HEK293 (cell line): ENCODE measurements around the gene ASF1A.
A peak's percentile ranks its signal among the peaks of the same experiment; 100 is the strongest.

Experiments
- CTCF ChIA-PET: fragments of 350-600 bp; formaldehyde crosslinking; extraction: SDS; loops from one replicate; lab custom pipeline; 2021; ENCODE audit warnings: antibody characterized with exemption; lab: Yijun Ruan, JAX
- POLR2A ChIA-PET: fragments of 300-600 bp; formaldehyde crosslinking; extraction: SDS; loops from one replicate; lab custom pipeline; 2020; ENCODE audit warnings: antibody characterized with exemption, inconsistent platforms; lab: Yijun Ruan, JAX
- H3K27ac ChIP-seq: fragments of 200-500 bp; sonication (Bioruptor generic); 2 replicates; pipeline ENCODE4 v1.5.1; 2014; ENCODE audit warnings: low read depth, low read length, control low read depth, inconsistent platforms; ENCODE audit errors: extremely low read depth
- H3K36me3 ChIP-seq, 2 experiments: fragments of 200-500 bp in 1 of 2; sonication (Bioruptor generic) in 1 of 2; 1 replicate in 1 of 2; 2 replicates in 1 of 2; pipeline ENCODE4 v1.5.1; 2014 to 2017; ENCODE audit warnings: inconsistent platforms in 2 of 2, low read length in 2 of 2; ENCODE audit not compliant: control insufficient read depth in 2 of 2, insufficient read depth in 1 of 2
- H3K4me1 ChIP-seq: fragments of 200-500 bp; sonication (Bioruptor generic); 2 replicates; pipeline ENCODE4 v1.5.1; 2014; ENCODE audit warnings: mild to moderate bottlenecking, low read length, inconsistent platforms; ENCODE audit not compliant: control insufficient read depth, insufficient read depth
- H3K4me3 ChIP-seq: 2 replicates; pipeline ENCODE4 v1.5.1; 2011; ENCODE audit warnings: low read depth, mild to moderate bottlenecking, control low read depth, low read length, moderate library complexity
- H3K9me3 ChIP-seq: fragments of 200-500 bp; sonication (Bioruptor generic); 2 replicates; pipeline ENCODE4 v1.5.1; 2014; ENCODE audit warnings: low read depth, low read length, inconsistent platforms; ENCODE audit not compliant: control insufficient read depth, insufficient read depth
- GLIS2 ChIP-seq: fragments of 450-650 bp; formaldehyde crosslinking; IDR thresholded peaks from 2 replicates; pipeline ENCODE4 v1.5.1; 2016; ENCODE audit warnings: missing biosample characterization, missing genetic modification characterization
- KLF1 ChIP-seq: fragments of 450-650 bp; formaldehyde crosslinking; IDR thresholded peaks from 2 replicates; pipeline ENCODE4 v1.5.1; 2016; ENCODE audit warnings: missing biosample characterization, missing genetic modification characterization
- PRDM1 ChIP-seq: fragments of 450-650 bp; formaldehyde crosslinking; IDR thresholded peaks from 2 replicates; pipeline ENCODE4; 2016; ENCODE audit warnings: missing biosample characterization, missing genetic modification characterization
- SETDB1 ChIP-seq: IDR thresholded peaks from one replicate; pipeline ENCODE4 v1.6.1; 2017; ENCODE audit warnings: mild to moderate bottlenecking, low read length, moderate library complexity, mixed read lengths; ENCODE audit not compliant: insufficient read length
- SP2 ChIP-seq: fragments of 450-650 bp; formaldehyde crosslinking; IDR thresholded peaks from 2 replicates; pipeline ENCODE4 v1.5.1; 2016; ENCODE audit warnings: missing biosample characterization, missing genetic modification characterization
- YY1 ChIP-seq: fragments of 450-650 bp; formaldehyde crosslinking; IDR thresholded peaks from 2 replicates; pipeline ENCODE4 v1.5.1; 2018; ENCODE audit warnings: missing biosample characterization, missing genetic modification characterization
- ZBTB20 ChIP-seq: fragments of 450-650 bp; formaldehyde crosslinking; IDR thresholded peaks from 2 replicates; pipeline ENCODE4 v1.5.1; 2016; ENCODE audit warnings: missing biosample characterization, missing genetic modification characterization
- ZBTB48 ChIP-seq: fragments of 450-650 bp; formaldehyde crosslinking; IDR thresholded peaks from 2 replicates; pipeline ENCODE4 v1.5.1; 2016; ENCODE audit warnings: missing biosample characterization, missing genetic modification characterization
- ZNF175 ChIP-seq: fragments of 450-650 bp; formaldehyde crosslinking; IDR thresholded peaks from 2 replicates; pipeline ENCODE4 v1.5.1; 2016; ENCODE audit warnings: missing biosample characterization, missing genetic modification characterization
- ZNF48 ChIP-seq: fragments of 450-650 bp; formaldehyde crosslinking; IDR thresholded peaks from 2 replicates; pipeline ENCODE4 v1.5.1; 2016; ENCODE audit warnings: missing biosample characterization, missing genetic modification characterization
- ZNF549 ChIP-seq: fragments of 450-650 bp; IDR thresholded peaks from 2 replicates; pipeline ENCODE4 v1.5.1; 2018; ENCODE audit warnings: missing biosample characterization, missing genetic modification characterization, mild to moderate bottlenecking, inconsistent platforms, moderate library complexity
- ZNF629 ChIP-seq: fragments of 450-650 bp; formaldehyde crosslinking; IDR thresholded peaks from 2 replicates; pipeline ENCODE4 v1.5.1; 2017; ENCODE audit warnings: missing biosample characterization, missing genetic modification characterization
- ZNF777 ChIP-seq: fragments of 450-650 bp; formaldehyde crosslinking; IDR thresholded peaks from 2 replicates; pipeline ENCODE4 v1.5.1; 2017; ENCODE audit warnings: missing biosample characterization, missing genetic modification characterization, borderline replicate concordance
- ZNF843 ChIP-seq: fragments of 450-650 bp; formaldehyde crosslinking; IDR thresholded peaks from 2 replicates; pipeline ENCODE4 v1.5.1; 2016; ENCODE audit warnings: missing biosample characterization, missing genetic modification characterization
- TF ChIP-seq, protein P1 (sequence below): fragments of 450-650 bp; formaldehyde crosslinking; IDR thresholded peaks from 2 replicates; pipeline ENCODE4 v1.5.1; 2016; ENCODE audit warnings: missing biosample characterization, missing genetic modification characterization
- TF ChIP-seq, protein P2 (sequence below): fragments of 450-650 bp; formaldehyde crosslinking; IDR thresholded peaks from 2 replicates; pipeline ENCODE4 v1.5.1; 2016; ENCODE audit warnings: missing biosample characterization, missing genetic modification characterization
- TF ChIP-seq, protein P3 (sequence below): fragments of 450-650 bp; formaldehyde crosslinking; IDR thresholded peaks from 2 replicates; pipeline ENCODE4 v1.5.1; 2016; ENCODE audit warnings: missing biosample characterization, missing genetic modification characterization
- TF ChIP-seq, protein P4 (sequence below): fragments of 450-650 bp; formaldehyde crosslinking; IDR thresholded peaks from 2 replicates; pipeline ENCODE4 v1.5.1; 2016; ENCODE audit warnings: missing biosample characterization, missing genetic modification characterization
- TF ChIP-seq, protein P5 (sequence below): fragments of 450-650 bp; formaldehyde crosslinking; IDR thresholded peaks from 2 replicates; pipeline ENCODE4 v1.5.1; 2016; ENCODE audit warnings: missing biosample characterization, missing genetic modification characterization
- TF ChIP-seq, protein P6 (sequence below): fragments of 450-650 bp; formaldehyde crosslinking; IDR thresholded peaks from 2 replicates; pipeline ENCODE4 v1.5.1; 2016; ENCODE audit warnings: missing biosample characterization, missing genetic modification characterization

Gene ASF1A

DNA sequence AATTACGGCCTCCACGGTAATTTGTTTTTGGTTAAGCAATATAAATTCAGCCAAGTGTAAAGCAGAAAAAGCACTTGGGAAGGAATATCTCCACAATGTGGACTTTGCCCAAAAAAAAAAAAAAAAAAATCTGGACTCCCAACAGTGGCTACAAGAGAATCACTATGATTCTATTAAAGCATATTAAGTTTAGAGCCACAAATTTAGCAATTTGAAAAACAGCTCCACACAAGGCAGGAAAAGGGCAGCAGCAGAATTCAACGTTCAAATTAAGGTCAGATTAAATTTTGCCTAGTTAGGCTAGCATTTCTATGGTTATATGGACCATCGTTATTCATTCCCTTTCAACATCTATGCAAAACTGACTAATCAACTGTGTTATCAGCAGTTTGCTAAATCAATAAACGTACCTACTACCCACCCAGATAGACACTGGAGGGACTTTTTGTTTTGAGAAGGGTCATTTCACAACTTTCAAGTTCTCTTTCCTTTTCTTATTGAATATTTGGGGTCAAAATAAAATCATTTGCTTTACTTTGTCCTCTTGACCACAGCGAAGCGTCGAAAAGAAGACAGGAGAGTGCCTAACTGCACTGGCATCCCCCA is 40.0 kb downstream of the ASF1A start:
- Histone ChIP-seq H3K4me3 (peak overlapping the region; percentile 85), H3K36me3 (peaks cover 5 to 31% of the 10 kb centered on the region in 2 experiments), H3K4me1 (peaks cover 4% of the 10 kb centered on the region; the same call in 1 of the 2 replicates), H3K27ac (no peak overlapping the region), H3K9me3 (no peaks in the 10 kb centered on the region)
- POLR2A ChIA-PET = interaction anchor here (1.0 to 2.4 kb wide), 3 partner anchors 11 to 45 kb away, joined by 3 to 21 read pairs (median 5); partner anchors contain the start of gene ASF1A
- CTCF ChIA-PET = interaction anchor here (0.6 to 0.7 kb wide), 2 partner anchors 15 to 176 kb away, joined by 3 read pairs; no protein-coding TSS in a partner anchor
- TF ChIP-seq, protein P1, sequence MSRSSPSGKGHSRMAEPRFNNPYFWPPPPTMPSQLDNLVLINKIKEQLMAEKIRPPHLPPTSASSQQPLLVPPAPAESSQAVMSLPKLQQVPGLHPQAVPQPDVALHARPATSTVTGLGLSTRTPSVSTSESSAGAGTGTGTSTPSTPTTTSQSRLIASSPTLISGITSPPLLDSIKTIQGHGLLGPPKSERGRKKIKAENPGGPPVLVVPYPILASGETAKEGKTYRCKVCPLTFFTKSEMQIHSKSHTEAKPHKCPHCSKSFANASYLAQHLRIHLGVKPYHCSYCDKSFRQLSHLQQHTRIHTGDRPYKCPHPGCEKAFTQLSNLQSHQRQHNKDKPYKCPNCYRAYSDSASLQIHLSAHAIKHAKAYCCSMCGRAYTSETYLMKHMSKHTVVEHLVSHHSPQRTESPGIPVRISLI (tag by site-specific recombination) = peak; percentile 83
- TF ChIP-seq, protein P2, sequence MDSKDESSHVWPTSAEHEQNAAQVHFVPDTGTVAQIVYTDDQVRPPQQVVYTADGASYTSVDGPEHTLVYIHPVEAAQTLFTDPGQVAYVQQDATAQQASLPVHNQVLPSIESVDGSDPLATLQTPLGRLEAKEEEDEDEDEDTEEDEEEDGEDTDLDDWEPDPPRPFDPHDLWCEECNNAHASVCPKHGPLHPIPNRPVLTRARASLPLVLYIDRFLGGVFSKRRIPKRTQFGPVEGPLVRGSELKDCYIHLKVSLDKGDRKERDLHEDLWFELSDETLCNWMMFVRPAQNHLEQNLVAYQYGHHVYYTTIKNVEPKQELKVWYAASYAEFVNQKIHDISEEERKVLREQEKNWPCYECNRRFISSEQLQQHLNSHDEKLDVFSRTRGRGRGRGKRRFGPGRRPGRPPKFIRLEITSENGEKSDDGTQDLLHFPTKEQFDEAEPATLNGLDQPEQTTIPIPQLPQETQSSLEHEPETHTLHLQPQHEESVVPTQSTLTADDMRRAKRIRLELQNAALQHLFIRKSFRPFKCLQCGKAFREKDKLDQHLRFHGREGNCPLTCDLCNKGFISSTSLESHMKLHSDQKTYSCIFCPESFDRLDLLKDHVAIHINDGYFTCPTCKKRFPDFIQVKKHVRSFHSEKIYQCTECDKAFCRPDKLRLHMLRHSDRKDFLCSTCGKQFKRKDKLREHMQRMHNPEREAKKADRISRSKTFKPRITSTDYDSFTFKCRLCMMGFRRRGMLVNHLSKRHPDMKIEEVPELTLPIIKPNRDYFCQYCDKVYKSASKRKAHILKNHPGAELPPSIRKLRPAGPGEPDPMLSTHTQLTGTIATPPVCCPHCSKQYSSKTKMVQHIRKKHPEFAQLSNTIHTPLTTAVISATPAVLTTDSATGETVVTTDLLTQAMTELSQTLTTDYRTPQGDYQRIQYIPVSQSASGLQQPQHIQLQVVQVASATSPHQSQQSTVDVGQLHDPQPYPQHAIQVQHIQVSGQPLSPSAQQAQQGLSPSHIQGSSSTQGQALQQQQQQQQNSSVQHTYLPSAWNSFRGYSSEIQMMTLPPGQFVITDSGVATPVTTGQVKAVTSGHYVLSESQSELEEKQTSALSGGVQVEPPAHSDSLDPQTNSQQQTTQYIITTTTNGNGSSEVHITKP (tag by site-specific recombination) = peak; percentile 39; the same call in 1 of the 2 replicates
- peak; percentile 16; the same call in 1 of the 2 replicates for TF ChIP-seq SP2
- TF ChIP-seq, protein P3, sequence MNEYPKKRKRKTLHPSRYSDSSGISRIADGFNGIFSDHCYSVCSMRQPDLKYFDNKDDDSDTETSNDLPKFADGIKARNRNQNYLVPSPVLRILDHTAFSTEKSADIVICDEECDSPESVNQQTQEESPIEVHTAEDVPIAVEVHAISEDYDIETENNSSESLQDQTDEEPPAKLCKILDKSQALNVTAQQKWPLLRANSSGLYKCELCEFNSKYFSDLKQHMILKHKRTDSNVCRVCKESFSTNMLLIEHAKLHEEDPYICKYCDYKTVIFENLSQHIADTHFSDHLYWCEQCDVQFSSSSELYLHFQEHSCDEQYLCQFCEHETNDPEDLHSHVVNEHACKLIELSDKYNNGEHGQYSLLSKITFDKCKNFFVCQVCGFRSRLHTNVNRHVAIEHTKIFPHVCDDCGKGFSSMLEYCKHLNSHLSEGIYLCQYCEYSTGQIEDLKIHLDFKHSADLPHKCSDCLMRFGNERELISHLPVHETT (tag by site-specific recombination) = no peak

DNA sequence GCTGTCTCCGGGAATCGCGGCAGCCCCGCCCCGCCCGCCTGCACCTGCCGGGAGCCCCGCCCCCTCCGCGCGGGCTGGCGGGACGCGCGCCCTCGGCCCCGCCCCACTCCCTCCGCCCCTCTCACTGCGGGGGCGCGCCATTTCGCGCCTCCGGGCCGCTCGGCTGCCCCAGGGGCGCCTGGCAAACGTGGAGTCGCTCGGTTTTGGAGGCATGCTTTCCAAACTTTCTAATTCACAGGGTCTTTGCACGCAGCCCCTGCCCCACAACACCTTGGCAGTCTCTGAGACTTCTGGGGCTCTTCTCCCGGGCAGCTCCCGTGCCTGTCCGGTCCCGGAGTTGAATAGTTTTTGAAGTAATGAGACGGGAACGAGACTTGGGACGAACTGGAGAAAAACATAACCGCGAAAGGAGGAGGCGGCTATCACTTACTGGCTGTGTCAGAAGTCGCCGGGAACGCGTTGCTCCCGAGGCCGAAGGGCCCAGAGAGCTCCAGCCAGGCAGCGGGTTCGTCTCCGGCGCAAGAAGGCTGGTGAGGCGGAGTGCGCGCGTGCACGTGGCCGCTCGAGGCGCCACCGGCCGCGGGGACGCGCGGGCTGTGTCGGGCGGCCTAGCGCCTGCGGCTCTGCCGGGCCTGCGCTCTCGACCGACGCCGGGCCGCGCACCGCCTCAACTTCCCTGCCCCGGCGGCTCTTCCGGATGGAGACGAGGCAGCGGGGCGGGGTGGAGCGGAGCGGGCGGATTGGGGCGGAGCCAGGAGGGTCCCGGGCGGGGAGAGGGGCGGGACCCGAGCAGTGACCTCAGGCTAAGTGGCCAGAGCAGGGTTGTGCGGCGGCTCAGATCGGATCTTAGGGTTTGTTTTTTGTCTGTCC is 40.7 kb downstream of the ASF1A start, which contains the start of gene MCM9:
Gene MCM9 (minus strand): TSS at position 699 of the 870 bp plus-strand sequence. CDS start 3,436 bp downstream, outside the sequence.
- POLR2A ChIA-PET = interaction anchor here (1.0 to 2.4 kb wide), 3 partner anchors 11 to 46 kb away, joined by 3 to 21 read pairs (median 5); partner anchors contain the start of gene ASF1A
- no peaks in the 10 kb centered on the region for H3K9me3 ChIP-seq
- H3K36me3 ChIP-seq = peaks cover 5 to 26% of the 10 kb centered on the region in 2 experiments
- H3K4me3 ChIP-seq = peak within 1 kb of the TSS; percentile 85
- CTCF ChIA-PET = interaction anchor here (0.5 to 1.3 kb wide), 2 partner anchors 38 to 59 kb away, joined by 3 to 5 read pairs; no protein-coding TSS in a partner anchor
- peak within 1 kb of the TSS; percentile 96 for H3K27ac ChIP-seq
- H3K4me1 ChIP-seq = peaks cover 4% of the 10 kb centered on the region; the same call in 1 of the 2 replicates
- TF ChIP-seq, protein P4, sequence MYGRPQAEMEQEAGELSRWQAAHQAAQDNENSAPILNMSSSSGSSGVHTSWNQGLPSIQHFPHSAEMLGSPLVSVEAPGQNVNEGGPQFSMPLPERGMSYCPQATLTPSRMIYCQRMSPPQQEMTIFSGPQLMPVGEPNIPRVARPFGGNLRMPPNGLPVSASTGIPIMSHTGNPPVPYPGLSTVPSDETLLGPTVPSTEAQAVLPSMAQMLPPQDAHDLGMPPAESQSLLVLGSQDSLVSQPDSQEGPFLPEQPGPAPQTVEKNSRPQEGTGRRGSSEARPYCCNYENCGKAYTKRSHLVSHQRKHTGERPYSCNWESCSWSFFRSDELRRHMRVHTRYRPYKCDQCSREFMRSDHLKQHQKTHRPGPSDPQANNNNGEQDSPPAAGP (tag by site-specific recombination) = no peak
- no peak; the same call in 1 of the 2 replicates for TF ChIP-seq YY1
- no peak for TF ChIP-seq PRDM1
- peak; percentile 28; the same call in 1 of the 2 replicates for TF ChIP-seq ZNF629 (tag by site-specific recombination)
- peak; percentile 23; the same call in 1 of the 2 replicates for TF ChIP-seq ZBTB20 (tag by site-specific recombination)
- no peak for TF ChIP-seq ZNF175 (tag by site-specific recombination)
- TF ChIP-seq ZNF48 = no peak
- no peak for TF ChIP-seq SETDB1
- no peak for TF ChIP-seq ZNF549
- TF ChIP-seq ZNF843 (tag by site-specific recombination) = no peak
- no peak for TF ChIP-seq ZBTB48 (tag by site-specific recombination)
- no peak; the same call in 1 of the 2 replicates for TF ChIP-seq KLF1
- TF ChIP-seq GLIS2 (tag by site-specific recombination) = peak; percentile 10; the same call in 1 of the 2 replicates
- peak; percentile 30; the same call in 1 of the 2 replicates for TF ChIP-seq ZNF777
- TF ChIP-seq, protein P5, sequence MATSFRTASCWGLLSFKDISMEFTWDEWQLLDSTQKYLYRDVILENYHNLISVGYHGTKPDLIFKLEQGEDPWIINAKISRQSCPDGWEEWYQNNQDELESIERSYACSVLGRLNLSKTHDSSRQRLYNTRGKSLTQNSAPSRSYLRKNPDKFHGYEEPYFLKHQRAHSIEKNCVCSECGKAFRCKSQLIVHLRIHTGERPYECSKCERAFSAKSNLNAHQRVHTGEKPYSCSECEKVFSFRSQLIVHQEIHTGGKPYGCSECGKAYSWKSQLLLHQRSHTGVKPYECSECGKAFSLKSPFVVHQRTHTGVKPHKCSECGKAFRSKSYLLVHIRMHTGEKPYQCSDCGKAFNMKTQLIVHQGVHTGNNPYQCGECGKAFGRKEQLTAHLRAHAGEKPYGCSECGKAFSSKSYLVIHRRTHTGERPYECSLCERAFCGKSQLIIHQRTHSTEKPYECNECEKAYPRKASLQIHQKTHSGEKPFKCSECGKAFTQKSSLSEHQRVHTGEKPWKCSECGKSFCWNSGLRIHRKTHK (tag by site-specific recombination) = no peak
- TF ChIP-seq, protein P6, sequence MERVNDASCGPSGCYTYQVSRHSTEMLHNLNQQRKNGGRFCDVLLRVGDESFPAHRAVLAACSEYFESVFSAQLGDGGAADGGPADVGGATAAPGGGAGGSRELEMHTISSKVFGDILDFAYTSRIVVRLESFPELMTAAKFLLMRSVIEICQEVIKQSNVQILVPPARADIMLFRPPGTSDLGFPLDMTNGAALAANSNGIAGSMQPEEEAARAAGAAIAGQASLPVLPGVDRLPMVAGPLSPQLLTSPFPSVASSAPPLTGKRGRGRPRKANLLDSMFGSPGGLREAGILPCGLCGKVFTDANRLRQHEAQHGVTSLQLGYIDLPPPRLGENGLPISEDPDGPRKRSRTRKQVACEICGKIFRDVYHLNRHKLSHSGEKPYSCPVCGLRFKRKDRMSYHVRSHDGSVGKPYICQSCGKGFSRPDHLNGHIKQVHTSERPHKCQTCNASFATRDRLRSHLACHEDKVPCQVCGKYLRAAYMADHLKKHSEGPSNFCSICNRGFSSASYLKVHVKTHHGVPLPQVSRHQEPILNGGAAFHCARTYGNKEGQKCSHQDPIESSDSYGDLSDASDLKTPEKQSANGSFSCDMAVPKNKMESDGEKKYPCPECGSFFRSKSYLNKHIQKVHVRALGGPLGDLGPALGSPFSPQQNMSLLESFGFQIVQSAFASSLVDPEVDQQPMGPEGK (tag by site-specific recombination) = peak; percentile 33; the same call in 1 of the 2 replicates
